ENCODE results near the gene KANK2.

DNA sequence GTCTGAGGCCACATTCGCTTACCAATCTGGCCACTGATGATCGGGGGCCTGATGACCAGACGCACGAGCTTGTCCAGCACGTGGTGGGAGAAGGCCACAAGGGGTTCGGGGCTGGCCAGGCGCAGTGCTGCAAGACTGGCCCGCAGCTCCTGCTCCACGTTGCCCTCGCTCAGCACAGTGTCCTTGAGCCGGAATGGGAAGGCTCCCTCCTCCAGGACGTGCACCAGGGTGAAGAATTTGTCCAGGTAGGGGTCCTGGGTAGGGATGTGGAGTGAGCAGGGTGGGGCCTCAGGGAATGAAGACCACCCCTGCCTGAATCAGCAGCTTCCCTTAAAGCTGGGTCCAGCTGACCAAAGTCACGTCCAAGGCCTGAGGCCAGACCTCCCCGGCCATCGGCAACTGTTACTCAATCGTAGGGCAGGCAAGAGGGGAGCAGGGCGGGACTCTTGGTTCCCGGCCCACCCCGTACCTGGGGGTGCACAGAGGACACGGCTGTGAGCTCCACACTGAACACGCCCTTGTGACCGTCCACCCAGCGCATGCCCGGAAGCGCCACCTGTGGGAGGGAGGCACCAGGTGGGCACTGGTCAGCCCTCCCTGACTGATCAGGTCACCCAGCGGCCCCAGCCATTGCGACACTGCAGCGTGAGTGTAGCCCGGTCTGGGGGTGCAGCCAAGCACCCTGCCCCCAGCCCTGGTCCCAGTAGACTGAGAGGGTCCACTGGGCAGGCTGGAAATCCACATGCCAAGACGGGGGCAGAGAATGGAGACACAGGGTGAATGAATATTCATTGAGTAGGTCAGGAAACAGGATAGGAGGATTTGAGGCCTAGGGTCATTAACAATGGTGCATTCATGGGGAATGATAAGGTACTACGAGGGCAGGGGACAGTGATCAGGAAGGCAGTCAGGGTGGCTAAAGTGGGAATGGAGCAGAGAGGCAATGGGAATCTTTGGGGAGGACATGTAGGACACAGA is 39.3 kb upstream of the KANK2 start:
- TF ChIP-seq, protein P1, sequence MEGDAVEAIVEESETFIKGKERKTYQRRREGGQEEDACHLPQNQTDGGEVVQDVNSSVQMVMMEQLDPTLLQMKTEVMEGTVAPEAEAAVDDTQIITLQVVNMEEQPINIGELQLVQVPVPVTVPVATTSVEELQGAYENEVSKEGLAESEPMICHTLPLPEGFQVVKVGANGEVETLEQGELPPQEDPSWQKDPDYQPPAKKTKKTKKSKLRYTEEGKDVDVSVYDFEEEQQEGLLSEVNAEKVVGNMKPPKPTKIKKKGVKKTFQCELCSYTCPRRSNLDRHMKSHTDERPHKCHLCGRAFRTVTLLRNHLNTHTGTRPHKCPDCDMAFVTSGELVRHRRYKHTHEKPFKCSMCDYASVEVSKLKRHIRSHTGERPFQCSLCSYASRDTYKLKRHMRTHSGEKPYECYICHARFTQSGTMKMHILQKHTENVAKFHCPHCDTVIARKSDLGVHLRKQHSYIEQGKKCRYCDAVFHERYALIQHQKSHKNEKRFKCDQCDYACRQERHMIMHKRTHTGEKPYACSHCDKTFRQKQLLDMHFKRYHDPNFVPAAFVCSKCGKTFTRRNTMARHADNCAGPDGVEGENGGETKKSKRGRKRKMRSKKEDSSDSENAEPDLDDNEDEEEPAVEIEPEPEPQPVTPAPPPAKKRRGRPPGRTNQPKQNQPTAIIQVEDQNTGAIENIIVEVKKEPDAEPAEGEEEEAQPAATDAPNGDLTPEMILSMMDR (conservative IDR thresholded peaks at IDR 0.05; ENCODE audit: low read depth, low read length): no peak
- no peak for TF ChIP-seq EZH2 (IDR thresholded peaks at IDR 0.05; ENCODE audit: borderline replicate concordance, low read depth, low read length, poor library complexity, severe bottlenecking)

Measured in A673 (cell line).